CD1c-positive myeloid dendritic cell (primary cell): Measurements from ENCODE around the gene NDUFC1.
"Not testable (repeated sequence)": the region's sequence is repeated elsewhere in the genome, so short reads cannot be mapped to it uniquely, and the experiment has no call there.

Experiments
- DNase-seq: peaks from one replicate; pipeline ENCODE4 v3.0.0-alpha.2; 2016; ENCODE audit errors: extremely low spot score

NDUFC1 gene

DNA sequence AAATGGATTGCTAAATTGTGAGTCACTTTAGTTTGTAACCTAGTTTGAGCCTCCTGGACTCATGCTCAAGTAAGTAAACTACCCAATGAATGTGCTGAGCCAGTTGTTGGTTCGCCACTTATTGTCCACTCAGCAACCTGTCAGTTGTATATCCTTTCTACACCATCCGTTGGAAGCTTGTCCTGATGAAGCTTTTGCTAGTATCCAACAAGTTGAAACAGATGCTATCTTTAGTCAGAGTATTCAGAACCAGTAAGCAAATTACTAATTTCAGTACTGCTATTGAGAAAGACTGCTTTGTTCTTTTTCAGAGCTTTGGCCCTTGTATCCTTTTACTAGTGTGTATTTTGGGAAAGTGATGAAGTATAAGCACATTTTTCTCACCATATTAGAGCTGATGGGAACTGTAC is 5.3 kb downstream of the NDUFC1 start:
- DNase-seq, result no peak

DNA sequence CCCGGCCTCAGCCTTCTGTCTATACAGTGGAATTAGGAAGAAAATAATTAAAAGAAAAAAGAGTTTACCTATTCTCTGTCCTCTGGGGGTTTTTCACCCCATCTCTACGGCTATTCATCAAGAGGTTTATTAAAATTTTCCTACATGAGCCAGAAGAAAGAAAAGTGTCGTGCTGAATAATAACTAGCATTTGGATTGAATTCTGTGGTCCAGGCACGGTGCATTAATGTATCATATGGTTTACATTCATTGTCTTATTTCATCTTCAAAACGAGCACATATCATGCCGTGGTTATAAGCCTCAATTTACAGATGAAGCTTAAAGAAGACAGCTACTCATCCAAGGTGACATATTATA is 6.4 kb downstream of the NDUFC1 start:
- DNase-seq, result no peak

DNA sequence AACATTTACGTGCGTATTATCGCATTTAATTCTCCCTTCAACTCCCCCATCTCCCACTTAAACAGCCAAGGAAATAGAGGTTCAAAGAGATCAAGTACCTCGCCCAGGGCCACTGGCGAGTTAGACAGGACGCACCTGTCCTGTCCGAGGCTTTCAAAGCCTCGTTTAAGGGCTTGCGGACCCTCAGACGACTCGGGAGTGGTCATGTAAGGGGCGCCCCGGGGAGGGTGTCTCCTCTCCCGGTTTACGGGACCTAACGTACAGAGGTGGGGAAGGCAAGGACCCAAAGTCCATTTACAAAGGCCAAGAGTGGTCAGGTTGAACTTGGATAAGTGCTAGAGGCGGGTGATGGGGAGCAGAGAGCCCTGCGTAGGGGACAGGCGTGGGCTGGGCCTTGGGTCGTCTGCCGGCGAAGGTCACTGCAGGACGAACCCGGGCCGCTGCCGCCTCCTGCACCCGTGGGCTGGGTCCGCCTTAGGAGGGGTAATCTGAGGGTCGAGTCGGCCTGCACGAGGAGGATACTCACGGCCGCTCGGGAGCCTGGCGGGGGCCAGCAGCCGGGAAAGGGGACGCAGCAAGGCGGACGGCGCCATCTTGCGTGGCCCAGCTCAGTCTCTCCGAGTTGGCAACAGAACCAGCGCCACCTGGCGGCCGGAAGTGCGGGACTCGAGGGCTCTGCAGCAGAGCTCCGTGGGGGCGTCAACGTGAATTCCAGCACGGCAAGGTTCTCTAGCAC is 6.9 kb downstream of the NDUFC1 start:
- DNase-seq, result peak; percentile 99

DNA sequence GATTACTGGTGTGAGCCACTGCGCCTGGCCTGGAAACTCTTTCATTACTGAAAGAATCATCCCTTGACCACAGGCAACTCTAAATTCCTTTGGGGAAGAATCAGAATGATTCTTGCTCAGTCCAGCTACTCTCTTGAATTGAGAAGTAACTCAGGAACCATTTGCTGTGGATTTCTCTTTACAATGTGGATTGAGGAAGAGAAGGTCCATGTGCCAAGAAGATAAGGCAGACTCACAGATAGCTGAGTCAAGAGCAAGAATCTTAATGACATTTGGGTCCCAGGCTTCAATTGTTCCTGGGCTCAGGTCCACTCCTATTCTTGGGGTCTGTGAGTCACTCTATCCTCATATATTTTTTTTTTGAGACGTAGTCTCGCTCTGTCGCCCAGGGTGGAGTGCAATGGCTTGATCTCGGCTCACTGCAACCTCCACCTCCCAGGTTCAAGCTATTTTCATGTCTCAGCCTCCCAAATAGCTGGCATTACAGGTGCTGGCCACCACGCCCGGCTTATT is 16.0 kb downstream of the NDUFC1 start:
- no peak for DNase-seq

DNA sequence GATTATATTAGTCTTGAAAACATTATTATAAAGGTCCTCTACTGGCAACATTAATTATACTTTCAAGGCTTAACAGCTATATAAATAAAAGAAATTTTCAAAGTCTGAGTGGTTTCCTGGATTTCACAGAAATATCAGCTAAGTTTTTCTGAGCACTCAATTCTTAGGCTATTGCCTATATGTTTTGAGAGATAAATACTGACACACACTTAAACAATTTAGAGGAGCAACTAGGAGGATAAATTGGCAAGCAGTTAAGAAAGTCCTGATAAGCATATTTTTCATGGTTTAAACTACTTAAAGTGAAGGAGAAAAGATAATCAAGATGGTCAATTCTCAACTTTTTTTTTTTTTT is 19.6 kb downstream of the NDUFC1 start:
- DNase-seq, result no peak

DNA sequence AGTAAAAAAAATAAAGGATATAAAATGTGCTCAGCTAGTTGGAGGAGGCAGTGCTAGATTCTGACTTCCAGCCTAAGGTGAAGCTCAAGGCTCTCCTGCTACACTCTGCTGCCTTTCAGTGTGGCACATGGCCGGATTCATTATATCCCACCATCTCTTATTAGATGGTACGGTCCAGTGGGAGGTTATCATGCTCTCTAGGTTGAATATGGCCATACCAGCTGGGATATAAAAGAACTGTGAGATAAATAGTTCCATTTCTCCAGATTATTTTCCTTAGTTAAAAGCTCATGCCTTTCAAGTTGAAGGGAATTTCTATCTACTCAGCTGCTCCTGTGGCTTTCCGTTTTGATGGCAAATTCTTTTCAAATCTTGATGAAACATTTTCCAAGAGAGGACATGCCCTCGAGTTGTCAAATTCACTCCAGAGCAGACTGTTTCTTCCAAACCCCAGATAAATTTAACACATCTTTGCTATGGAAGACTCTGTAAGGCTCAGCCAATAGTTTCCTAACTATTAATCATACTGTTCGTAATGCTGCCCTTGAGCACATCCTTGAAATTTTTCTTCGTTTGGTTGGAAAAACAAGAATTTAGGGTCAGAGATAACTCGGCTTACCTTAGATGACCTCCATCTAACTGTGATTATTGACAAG is 20.1 kb downstream of the NDUFC1 start:
- no peak for DNase-seq

DNA sequence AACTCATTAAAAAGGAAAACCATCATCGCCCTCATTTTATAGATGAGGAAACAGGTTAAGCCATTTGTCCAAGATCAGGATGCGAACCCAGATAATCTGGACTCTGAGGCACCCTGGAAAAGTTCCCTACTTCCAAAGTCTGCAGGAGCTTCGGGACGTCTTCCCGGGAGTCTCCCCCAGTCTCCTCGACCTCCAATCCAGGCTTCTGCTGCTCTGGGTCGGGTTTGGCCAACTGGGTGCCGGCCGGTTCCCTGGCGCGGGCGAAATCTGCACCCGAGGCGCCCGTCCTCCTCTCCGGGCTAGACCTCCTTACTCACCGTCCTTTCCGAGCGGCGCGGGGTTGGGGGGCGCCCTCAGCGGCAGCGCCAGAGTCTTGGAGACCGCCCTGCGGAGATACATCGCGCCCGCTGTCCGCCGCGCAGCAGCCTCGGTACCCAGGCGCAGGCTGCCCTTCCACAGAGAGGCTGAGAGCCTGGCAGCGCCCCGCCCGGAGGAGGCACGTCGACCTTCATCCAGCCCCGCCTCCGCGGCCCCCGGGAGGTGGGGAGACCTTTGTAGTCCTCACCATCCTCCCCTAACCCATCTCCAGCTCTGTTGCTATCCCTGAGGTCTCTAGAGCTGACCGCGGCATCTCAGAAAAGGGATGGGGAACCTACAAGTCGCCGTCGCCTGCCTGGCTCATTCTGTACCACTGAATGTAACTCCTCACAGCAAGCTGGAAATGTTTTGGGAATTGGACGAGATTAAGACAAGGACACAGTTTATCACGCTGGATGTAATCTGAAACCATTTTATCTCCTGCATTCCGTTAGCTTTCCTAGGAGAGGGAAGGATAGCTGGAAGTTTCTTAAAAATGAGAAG is 22.3 kb downstream of the NDUFC1 start, which contains the start of gene MGARP:
Gene MGARP, minus strand, starts transcription at position 466 of the 861 bp plus-strand sequence. Its CDS starts 67 bp downstream, at position 399.
- DNase-seq, result no peak

DNA sequence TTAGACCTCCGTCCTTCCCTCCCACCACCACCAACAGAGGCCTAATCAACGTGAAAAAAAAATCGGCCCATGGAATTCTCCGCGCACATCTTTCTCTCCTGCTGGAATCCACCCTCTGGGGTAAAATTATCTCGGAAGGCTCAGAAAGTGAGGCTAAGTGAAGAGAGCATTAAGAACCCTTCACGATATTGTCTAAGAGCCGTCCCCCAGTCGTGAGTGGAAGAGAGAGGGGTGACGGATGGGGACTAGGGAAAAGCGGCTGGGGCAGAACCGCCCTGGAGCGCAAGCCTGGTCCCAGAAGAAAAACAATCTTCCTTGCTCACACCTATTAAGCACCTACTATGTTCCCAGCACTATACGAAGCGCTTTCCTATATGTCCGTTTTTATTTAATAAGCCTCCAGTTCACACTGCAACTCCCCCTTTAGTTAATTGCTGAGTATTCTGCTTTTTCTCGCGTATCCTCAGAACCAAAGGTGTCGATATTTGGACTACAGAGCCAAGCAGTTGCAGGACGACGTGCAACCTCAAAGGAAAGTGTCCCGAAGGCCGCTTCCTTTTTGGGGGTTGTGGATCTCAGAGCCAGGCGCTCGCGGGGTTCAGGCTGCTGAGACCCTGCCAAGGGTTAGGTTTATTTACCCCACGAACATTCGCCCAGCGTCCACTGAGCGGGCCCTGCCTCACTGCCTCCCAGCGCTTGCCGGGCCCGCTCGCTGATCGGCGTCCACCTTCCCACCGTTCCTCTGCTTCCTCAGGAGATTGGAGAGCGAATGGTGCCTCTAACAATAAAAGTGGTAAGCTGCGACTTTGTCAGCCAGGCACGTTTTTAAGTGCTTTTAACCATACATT is 23.1 kb downstream of the NDUFC1 start:
- DNase-seq, result no peak

DNA sequence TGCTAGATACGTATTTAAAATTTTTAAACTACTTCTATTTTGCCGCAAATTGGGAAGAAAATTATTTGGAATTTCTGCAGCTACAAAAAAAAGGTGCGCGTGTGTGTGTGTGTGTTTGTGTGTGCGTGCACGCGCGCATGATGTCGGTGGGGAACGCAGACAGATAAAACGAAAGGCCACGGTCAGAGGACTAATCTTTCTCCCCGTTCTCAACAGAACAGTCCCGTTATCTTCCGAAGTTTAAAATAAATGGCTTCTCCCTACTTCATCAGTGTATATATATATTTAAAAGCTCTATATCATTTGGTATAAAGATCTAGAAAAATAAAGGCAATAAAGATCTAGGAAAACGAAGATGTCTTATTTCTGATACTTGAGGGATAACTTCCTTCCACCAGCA is 23.8 kb downstream of the NDUFC1 start:
- DNase-seq, result no peak

DNA sequence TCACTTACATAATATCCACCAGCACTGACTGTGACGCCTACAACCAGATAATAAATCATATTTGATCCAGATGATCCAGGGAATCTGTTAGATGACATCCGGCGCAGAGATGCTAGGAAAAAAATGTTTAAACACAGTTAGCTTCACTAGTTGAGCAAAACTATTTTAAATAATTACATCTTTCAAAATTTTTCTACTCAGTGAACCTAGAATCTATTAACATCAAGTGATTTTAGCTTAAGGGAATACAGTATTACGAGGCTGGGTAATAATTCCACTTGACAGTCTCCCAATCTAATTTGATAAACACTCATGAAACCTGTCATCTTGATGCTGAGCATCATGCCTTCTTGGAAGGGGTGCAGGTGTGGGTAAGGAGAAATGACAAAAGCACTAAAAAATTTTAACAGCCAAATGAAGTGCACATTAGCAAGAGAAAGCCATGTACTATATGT is 27.0 kb downstream of the NDUFC1 start:
- DNase-seq, result no peak

DNA sequence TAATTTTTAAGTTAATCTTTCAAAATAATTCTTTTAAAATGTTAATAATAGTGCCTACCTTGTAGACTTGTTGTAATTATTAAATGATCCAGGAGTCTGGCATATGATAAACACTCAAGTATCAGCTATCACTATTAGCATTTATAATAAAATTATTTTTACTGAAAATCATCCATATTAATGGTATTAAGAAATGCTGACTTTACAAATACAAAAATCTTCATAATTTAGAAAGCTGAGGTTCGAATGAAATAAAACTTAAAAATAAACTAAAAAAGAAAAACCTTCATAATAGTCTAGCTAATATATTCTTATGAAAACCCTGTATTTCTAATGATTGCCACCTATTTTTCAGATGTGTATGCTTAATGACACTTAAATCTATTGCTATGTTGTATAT is 27.5 kb downstream of the NDUFC1 start:
- DNase-seq, result no peak

DNA sequence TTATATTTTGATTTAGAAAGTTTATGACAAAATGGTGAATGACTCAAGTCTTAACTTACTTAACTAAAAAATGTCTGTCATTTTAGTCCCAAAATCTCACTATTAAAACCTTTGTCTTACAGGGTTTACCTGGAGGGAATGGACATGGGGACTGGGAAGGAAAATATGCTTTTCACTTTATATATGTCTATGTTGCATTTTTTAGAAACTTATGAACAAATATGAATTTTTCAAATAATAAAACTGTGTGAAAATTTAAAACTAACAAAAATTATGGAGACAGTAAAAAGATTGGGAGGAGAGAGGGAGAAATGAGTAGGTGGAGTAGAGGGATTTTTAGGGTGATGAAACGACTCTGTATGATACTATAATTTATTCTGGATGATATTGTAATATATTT is 28.4 kb downstream of the NDUFC1 start:
- no peak for DNase-seq

DNA sequence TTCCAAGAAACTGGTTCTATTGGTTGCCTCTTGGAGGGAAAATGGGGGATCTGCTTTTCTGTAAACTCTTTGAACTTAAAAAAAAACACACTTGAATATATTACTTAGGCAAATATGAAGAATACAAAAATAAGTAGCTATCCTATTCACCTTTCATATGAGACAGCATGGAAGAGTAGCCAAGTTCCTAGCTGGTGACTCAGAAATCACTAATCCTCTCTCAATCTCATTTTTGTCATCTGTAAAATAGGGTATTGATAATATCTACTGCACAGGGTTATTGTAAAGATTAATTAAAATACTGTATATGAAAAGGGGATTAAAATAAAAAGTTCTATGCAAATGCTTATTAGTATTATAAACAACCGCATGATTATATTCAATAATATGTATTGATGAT is 35.0 kb downstream of the NDUFC1 start:
- no peak for DNase-seq

DNA sequence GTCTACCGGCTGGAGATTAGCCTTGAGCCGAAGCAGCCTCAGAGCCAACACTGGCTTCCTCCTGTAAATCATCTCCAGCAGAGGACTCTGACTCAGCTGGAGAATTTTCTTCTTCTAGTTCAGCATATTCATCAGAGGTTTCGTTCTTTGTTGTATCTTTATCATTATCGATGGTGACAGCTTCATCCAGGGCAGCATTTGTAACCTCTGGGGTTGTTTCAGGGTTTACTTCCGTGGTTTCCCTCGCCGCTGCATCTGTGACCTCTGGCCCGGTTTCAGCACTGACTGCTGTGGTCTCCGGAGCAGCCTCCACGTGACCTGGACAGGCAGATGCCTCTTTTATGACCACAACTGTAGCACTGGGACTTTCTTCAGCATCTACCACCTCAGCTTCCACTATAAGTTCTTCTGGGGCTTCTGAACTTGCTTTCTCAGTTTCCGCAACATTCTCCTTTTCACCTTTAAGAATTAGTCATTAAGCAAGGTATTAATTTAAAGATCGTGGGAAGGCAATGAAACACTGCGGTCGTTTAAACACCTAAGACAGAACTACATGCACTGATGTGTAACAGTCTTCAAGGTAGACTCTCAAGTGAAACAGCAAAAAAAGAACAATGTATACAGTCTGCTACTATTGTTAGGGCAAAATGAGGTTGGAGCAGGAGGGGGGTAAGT is 35.6 kb downstream of the NDUFC1 start:
- DNase-seq, result peak; percentile 56

DNA sequence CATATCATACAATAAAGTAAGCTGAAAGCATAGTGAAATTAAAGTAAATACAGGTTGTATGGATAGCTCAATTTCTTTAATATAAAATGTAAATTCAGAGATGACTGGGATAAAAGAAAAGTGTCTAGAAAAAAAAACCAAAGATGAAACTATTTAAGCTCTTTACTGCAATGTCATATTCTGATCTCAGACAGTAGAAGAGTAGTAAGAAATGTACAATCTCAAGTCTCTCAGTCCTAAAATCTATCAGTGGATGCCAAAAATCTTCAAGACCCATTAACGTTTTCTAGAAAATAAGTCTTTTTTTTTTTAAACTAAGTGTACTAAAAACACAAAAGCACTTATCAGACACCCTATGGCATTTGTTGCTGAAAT is 36.1 kb downstream of the NDUFC1 start:
- DNase-seq, result no peak

DNA sequence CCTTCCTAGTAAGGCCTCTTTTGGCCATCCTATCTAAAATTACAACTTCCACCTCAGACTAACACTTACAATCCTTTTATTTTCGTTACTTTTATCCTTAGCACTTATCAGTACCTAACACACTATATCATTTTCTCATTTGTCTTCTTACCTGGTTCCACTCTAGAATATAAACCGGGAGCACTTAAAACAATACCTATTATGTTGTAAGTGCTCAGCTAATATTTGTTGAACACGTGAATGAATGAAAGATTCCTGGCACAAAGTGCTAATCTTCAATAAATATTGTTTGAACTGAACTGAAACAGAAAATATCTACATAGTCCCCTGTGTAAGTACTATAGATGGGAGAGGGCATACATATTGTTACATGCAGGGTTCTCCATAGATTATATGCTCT is 36.6 kb downstream of the NDUFC1 start:
- DNase-seq, result no peak

DNA sequence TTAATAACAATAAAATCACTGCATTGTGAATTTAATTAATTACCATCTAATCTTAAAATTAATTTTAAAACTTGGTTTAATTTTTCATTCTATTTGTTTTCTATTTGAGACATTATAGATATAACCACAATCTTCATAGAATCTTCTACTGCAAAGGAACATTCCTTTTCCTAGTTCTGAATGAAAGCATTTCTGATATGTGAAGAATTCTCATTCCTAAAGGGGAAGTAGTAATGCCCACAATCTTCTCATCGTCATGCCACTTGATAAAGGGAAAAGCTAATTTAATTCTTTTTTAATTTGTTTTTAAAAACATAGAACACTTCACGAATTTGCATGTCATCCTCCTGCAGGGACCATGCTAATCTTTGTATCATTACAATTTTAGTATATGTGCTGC is 45.9 kb downstream of the NDUFC1 start:
- no peak for DNase-seq

DNA sequence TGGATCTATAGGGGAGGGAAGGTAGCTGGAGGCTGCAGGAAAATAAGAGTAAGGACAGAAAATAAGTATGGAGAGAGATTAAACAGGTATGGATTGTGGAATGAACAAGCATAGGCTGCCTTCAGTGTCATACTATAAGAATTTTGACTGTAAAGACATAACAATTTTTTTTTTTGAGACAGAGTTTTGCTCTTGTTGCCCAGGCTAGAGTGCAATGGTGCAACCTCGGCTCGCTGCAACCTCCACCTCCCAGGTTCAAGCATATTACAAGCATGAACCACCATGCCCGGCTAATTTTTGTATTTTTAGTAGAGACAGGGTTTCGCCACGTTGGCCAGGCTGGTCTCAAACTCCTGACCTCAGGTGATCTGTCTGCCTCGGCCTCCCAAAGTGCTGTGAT is 46.7 kb downstream of the NDUFC1 start:
- DNase-seq, result not testable (repeated sequence)

DNA sequence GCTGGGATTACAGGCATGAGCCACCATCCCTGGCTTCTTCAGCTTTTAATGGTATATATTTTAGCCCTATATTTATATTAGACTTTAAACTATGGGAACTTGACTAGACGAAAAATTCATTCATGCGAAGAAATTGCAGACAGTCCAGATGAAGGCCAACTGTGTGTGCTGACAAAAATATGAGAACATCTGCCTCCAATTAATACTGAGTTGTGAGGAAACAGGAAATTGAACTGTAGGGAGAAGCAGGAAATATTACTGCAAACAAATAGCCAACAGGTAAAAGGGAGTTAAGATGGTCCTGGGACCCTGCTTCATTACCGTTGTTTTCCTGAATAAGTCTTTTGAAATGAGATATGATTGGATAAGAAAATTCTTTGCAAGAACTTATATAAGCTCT is 48.6 kb downstream of the NDUFC1 start:
- DNase-seq, result no peak

DNA sequence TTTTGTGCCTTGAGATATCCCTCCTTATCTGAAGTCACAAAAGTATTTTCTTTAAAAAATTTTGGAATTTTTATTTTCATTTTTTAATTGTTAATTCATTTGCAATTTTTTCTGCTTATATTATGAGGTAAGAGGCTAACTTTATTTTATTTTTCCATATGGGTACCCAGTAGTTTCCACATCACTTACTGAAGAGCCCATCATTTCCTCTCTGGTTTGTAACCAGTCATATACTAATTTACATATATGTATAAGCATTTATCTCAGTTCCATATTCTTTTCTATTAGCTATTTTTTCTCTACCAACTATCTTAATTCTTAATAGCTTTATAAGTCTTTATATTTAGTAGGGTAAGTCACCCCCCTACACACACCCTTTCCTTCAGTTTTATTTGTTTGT is 49.2 kb downstream of the NDUFC1 start:
- DNase-seq, result no peak

DNA sequence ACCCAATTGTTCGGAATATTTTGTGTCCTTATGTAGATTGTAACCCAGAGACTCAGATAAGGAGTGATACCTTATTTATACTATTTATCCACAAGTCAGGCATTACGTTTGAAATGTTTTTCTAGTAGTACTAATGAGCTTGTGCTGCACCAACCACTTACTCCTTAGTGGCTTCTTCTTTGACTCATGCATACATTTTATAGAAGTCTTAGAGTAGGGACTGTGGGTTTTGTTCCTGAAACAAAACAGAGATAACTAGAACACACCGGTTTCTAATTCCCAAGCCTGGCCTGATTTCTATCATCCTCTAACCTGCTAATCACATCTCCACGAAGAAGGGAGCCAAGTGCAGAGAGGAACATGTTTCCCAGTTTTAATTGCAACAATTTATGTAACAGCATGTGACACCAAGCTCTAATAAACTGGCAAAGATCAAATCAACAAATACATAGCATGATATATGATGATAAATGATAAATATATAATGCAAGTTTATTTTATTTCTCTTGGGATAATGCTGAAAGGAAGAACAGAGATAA is 54.5 kb downstream of the NDUFC1 start:
- no peak for DNase-seq
